PC-3 (cell line): Measurements from ENCODE around the gene CROCC2.

Experiments used
- CTCF ChIP-seq: fragments of 300-600 bp; sonication (generic); conservative IDR thresholded peaks from 2 replicates; pipeline ENCODE4 v1.5.1; 2017; ENCODE audit warnings: antibody characterized with exemption, low read depth, mild to moderate bottlenecking, low read length
- EZH2 ChIP-seq: fragments of 300-600 bp; sonication (generic); IDR thresholded peaks from one replicate; pipeline ENCODE4 v1.6.1; 2017; ENCODE audit warnings: antibody characterized with exemption, mild to moderate bottlenecking, low read length; ENCODE audit not compliant: unreplicated experiment
- EZH2phosphoT487 ChIP-seq: fragments of 300-600 bp; sonication (generic); IDR thresholded peaks from 2 replicates; pipeline ENCODE4 v1.6.1; 2018; ENCODE audit warnings: mild to moderate bottlenecking, antibody characterized with exemption, low read length, borderline replicate concordance

GRCh38 chr2:241005569-241005968 is 99.4 kb downstream of the CROCC2 start:
- no peak for TF ChIP-seq CTCF
- TF ChIP-seq EZH2phosphoT487: no peak
- TF ChIP-seq EZH2: no peak
